GM23248 (cell line): ENCODE results near the gene RAB8A. TPM values are rescaled to one million over a fixed set of nuclear protein-coding genes. Genes with fewer than 3 reads are reported as not detected.
A peak's percentile ranks its signal among the peaks of the same experiment; 100 is the strongest.

Experiments
- DNase-seq: peaks from one replicate; pipeline ENCODE4 v3.0.0-alpha.2; 2015
- H2AFZ ChIP-seq: fragments of 200-600 bp; sonication (generic); 2 replicates; pipeline ENCODE4 v1.6.1; 2016; ENCODE audit warnings: antibody characterized with exemption
- H3F3A ChIP-seq: fragments of 200-600 bp; sonication (generic); 2 replicates; pipeline ENCODE4 v1.6.1; 2016; ENCODE audit warnings: mild to moderate bottlenecking, antibody characterized with exemption, mixed run types; ENCODE audit not compliant: insufficient read depth
- H3K27ac ChIP-seq: fragments of 200-600 bp; sonication (generic); 2 replicates; pipeline ENCODE4 v1.5.1; 2016; ENCODE audit warnings: mild to moderate bottlenecking
- H3K27me3 ChIP-seq: fragments of 200-600 bp; sonication (generic); replicated peaks from 2 replicates; pipeline ENCODE4 v1.6.1; 2016; ENCODE audit warnings: mild to moderate bottlenecking; ENCODE audit not compliant: insufficient read depth
- H3K36me3 ChIP-seq: fragments of 200-600 bp; sonication (generic); 2 replicates; pipeline ENCODE4 v1.6.1; 2016; ENCODE audit warnings: low read depth, mild to moderate bottlenecking
- H3K4me1 ChIP-seq: fragments of 200-600 bp; sonication (generic); 2 replicates; pipeline ENCODE4 v1.6.1; 2016; ENCODE audit warnings: mild to moderate bottlenecking; ENCODE audit not compliant: insufficient read depth
- H3K4me2 ChIP-seq: fragments of 200-600 bp; sonication (generic); one replicate; pipeline ENCODE4 v1.6.1; 2016; ENCODE audit warnings: mild to moderate bottlenecking; ENCODE audit not compliant: unreplicated experiment
- H3K4me3 ChIP-seq: fragments of 200-600 bp; sonication (generic); 2 replicates; pipeline ENCODE4 v1.5.1; 2016; ENCODE audit warnings: mild to moderate bottlenecking
- H3K79me2 ChIP-seq: fragments of 200-600 bp; sonication (generic); 2 replicates; pipeline ENCODE4 v1.6.1; 2016; ENCODE audit warnings: mild to moderate bottlenecking; ENCODE audit not compliant: insufficient read depth
- H3K9ac ChIP-seq: fragments of 200-600 bp; sonication (generic); 2 replicates; pipeline ENCODE4 v1.6.1; 2016; ENCODE audit warnings: mild to moderate bottlenecking
- H3K9me2 ChIP-seq: fragments of 200-600 bp; sonication (generic); 2 replicates; pipeline ENCODE4 v1.6.1; 2016; ENCODE audit warnings: mixed run types, mild to moderate bottlenecking, moderate library complexity; ENCODE audit not compliant: insufficient read depth
- H3K9me3 ChIP-seq: fragments of 200-600 bp; sonication (generic); one replicate; pipeline ENCODE4 v1.6.1; 2017; ENCODE audit warnings: low read depth
- H4K20me1 ChIP-seq: fragments of 200-600 bp; sonication (generic); 2 replicates; pipeline ENCODE4 v1.6.0; 2016; ENCODE audit not compliant: insufficient read depth
- EZH2 ChIP-seq: fragments of 200-600 bp; sonication (generic); IDR thresholded peaks from 2 replicates; pipeline ENCODE4 v1.6.1; 2018; ENCODE audit warnings: antibody characterized with exemption, mild to moderate bottlenecking; ENCODE audit not compliant: insufficient read depth, poor library complexity, severe bottlenecking
- EZH2phosphoT487 ChIP-seq: fragments of 200-600 bp; sonication (generic); IDR thresholded peaks from 2 replicates; pipeline ENCODE4 v1.6.1; 2018; ENCODE audit warnings: antibody characterized with exemption, moderate library complexity, mild to moderate bottlenecking, low read depth; ENCODE audit not compliant: insufficient read depth
- WGBS, 2 experiments: methylation state at CpG; one replicate each; pipeline ENCODE4 v1.1.6; 2015 to 2017; ENCODE audit warnings: low lambda C conversion rate in 2 of 2, low coverage in 1 of 2; ENCODE audit errors: missing lambda C conversion rate in 2 of 2; 5-methylcytosine and 5-hydroxymethylcytosine counted together
- in situ Hi-C: fragments of 300-500 bp; cut with MboI; formaldehyde crosslinking; loops from 2 replicates; pipeline ENCODE4 v1.15.0; 2020
- polyA plus RNA-seq: library from polyadenylated mRNA; unstranded; fragments of >200 nt; fragmentation: Nextera tagmentation; extraction: Ambion mirVana; gene quantifications from 2 replicates; pipeline ENCODE4 v1.2.1, GENCODE V29; 2016
- total RNA-seq: library from RNA; depleted of rRNA; stranded (reverse); fragments of >200 nt; shearing (Covaris generic); gene quantifications from 2 replicates; pipeline ENCODE4 v1.2.3, GENCODE V29; 2014; rRNA removed

RAB8A gene
- total and polyA plus RNA-seq, 2 experiments from 2014 or later: 42.6 to 112 TPM

GRCh38 chr19:16180611-16181010, 68.9 kb downstream of the RAB8A start:
- H3K36me3 ChIP-seq: no peaks in the 10 kb centered on the region
- H3K9ac ChIP-seq: no peak overlapping the region
- H3K27ac ChIP-seq: peak overlapping the region; percentile 25; the same call in 1 of the 2 replicates
- peaks cover 3% of the 10 kb centered on the region for H3K79me2 ChIP-seq
- H3K4me1 ChIP-seq: peaks cover 11% of the 10 kb centered on the region
- no peaks in the 10 kb centered on the region for H3F3A ChIP-seq
- in situ Hi-C loops: loop anchor here (10.0 to 25.0 kb wide), 2 partner anchors 136 to 543 kb away; partner anchors contain the start of gene CYP4F3
- H3K27me3 ChIP-seq: no peaks in the 10 kb centered on the region
- DNase-seq: peak; percentile 81
- no peak overlapping the region for H3K4me3 ChIP-seq
- 5 to 7% methylated on average over 4 of the region's 4 CpGs for WGBS, 2 experiments
- H3K9me3 ChIP-seq: no peaks in the 10 kb centered on the region
- H4K20me1 ChIP-seq: no peaks in the 10 kb centered on the region
- H3K4me2 ChIP-seq: peak overlapping the region; percentile 53
- peak overlapping the region; percentile 36 for H2AFZ ChIP-seq
- TF ChIP-seq EZH2: no peak
- no peak for TF ChIP-seq EZH2phosphoT487
- H3K9me2 ChIP-seq: no peaks in the 10 kb centered on the region

Other genes starting within 250 kb of the RAB8A start
- gene CYP4F2, start 213.8 kb upstream of the RAB8A start, total RNA-seq: not detected in 2 replicates
- not detected in 2 replicates for gene CYP4F2, start 213.8 kb upstream of the RAB8A start, polyA plus RNA-seq
- not detected in 2 replicates for gene CYP4F11, start 177.4 kb upstream of the RAB8A start, total RNA-seq
- not detected in 2 replicates for gene CYP4F11, start 177.4 kb upstream of the RAB8A start, polyA plus RNA-seq
- not detected in 2 replicates for gene OR10H4, start 162.9 kb upstream of the RAB8A start, total RNA-seq
- not detected in 2 replicates for gene OR10H4, start 162.9 kb upstream of the RAB8A start, polyA plus RNA-seq
- 1,413 and 1,469 TPM in 2 replicates for gene TPM4, start 35.4 kb upstream of the RAB8A start, total RNA-seq
- 1,408 and 1,423 TPM in 2 replicates for gene TPM4, start 35.4 kb upstream of the RAB8A start, polyA plus RNA-seq
- gene HSH2D, start 31.8 kb downstream of the RAB8A start, total RNA-seq: not detected in 2 replicates
- 0.13 TPM in 1 of 2 replicates, not detected in the other for gene HSH2D, start 31.8 kb downstream of the RAB8A start, polyA plus RNA-seq
- gene CIB3, start 61.6 kb downstream of the RAB8A start, total RNA-seq: not detected in 2 replicates
- not detected in 2 replicates for gene CIB3, start 61.6 kb downstream of the RAB8A start, polyA plus RNA-seq
- 114 and 120 TPM in 2 replicates for gene FAM32A, start 73.5 kb downstream of the RAB8A start, total RNA-seq
- 122 and 126 TPM in 2 replicates for gene FAM32A, start 73.5 kb downstream of the RAB8A start, polyA plus RNA-seq
- gene AP1M1, start 86.0 kb downstream of the RAB8A start, total RNA-seq: 86.6 and 90.0 TPM in 2 replicates
- gene AP1M1, start 86.0 kb downstream of the RAB8A start, polyA plus RNA-seq: 96.2 and 99.6 TPM in 2 replicates
- 3.3 and 11.3 TPM in 2 replicates for gene KLF2, start 212.9 kb downstream of the RAB8A start, total RNA-seq
- 7.8 and 10.8 TPM in 2 replicates for gene KLF2, start 212.9 kb downstream of the RAB8A start, polyA plus RNA-seq